ENCODE data around the gene BCR.
"Not testable (repeated sequence)": the region's sequence is repeated elsewhere in the genome, so short reads cannot be mapped to it uniquely, and the experiment has no call there.

BCR gene

DNA sequence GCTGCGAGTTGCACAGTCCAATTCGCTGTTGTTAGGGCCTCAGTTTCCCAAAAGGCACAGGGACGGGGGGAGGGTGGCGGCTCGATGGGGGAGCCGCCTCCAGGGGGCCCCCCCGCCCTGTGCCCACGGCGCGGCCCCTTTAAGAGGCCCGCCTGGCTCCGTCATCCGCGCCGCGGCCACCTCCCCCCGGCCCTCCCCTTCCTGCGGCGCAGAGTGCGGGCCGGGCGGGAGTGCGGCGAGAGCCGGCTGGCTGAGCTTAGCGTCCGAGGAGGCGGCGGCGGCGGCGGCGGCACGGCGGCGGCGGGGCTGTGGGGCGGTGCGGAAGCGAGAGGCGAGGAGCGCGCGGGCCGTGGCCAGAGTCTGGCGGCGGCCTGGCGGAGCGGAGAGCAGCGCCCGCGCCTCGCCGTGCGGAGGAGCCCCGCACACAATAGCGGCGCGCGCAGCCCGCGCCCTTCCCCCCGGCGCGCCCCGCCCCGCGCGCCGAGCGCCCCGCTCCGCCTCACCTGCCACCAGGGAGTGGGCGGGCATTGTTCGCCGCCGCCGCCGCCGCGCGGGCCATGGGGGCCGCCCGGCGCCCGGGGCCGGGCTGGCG is at the start of gene BCR:
TSS of gene BCR (plus strand) at position 209 of the 592 bp plus-strand sequence. CDS start 452 bp downstream, outside the sequence.
- peak; percentile 62 for DNase-seq

DNA sequence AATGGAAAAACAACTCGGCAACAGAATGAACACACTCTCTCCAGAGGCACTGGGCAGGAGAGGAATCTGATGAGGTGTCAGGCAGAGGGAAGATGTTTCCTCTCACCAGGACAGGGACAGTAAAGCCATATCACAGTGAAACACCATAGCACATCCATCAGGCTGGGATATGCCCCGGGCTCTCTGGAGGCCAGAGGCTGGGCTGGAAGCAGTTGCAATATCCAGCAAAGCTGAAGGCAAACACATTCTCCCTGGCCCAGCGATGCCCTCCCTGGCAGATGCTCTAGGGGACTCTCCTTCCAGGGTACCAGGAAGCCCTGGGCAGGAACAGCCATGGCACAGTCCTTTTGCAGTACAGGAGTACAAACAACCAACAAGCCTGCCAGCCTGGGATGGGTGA is 49.6 kb upstream of the BCR start:
- DNase-seq: no peak

GRCh38 chr22:23131931-23132330 is 48.4 kb upstream of the BCR start:
- DNase-seq: no peak

GRCh38 chr22:23132376-23133091 is 47.8 kb upstream of the BCR start:
- no peak for DNase-seq

DNA sequence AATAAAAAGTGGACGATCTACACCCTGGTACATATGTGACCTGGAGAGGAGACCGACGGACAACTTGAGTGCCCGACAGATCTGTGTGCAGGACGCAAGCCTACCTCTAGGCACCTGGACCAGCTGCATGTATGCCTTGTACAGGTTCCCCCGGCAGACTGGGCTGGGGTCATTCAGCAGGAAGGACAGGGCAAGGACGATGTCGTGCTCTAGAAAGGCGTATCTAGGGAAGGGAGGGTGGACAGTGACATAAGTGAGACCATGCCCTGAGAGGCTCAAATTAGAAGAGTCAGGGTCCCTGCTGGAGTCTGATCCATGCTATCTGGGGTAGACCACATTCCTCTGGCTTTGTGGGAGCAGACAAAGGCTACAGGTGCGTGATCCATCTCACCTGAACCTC is 46.4 kb upstream of the BCR start:
- no peak for DNase-seq

DNA sequence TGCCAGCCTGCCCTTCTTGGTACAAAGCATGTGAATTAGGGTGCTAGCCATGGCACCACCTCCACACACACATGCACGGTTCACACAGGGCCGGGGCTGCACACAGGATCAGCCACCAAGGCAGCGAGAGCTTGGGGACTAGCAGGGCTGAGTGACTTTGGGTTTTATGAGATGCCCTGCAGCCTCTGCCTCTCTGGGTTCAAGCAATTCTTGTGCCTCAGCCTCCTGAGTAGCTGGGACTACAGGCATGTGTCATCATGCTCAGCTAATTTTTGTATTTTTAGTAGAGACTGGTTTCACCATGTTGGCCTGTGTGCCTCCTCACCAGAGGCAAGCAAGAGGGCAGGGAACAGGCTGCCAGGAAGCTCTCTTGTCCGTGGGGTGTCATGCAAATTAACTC is 43.3 kb upstream of the BCR start:
- DNase-seq: not testable (repeated sequence)

DNA sequence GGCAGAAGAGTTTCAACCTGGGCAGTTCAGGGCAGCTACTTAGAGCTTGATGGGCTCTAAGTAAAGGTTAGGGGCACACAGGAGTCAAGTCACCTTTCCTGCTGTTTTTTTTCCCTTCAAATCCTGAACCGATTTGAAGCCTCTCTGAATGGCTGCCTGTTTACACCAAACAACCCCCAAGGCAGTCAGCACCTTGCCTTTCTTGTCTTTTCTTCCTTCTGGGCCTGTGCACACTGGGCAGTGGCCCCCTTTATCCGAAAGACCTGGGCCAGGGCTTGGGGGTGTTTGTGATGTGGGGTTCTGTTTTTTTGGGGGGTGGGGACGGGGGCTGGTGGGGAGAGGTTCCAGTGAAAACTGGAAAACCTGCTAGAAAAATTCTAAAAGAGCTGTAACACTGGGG is 42.8 kb upstream of the BCR start:
- DNase-seq: no peak

DNA sequence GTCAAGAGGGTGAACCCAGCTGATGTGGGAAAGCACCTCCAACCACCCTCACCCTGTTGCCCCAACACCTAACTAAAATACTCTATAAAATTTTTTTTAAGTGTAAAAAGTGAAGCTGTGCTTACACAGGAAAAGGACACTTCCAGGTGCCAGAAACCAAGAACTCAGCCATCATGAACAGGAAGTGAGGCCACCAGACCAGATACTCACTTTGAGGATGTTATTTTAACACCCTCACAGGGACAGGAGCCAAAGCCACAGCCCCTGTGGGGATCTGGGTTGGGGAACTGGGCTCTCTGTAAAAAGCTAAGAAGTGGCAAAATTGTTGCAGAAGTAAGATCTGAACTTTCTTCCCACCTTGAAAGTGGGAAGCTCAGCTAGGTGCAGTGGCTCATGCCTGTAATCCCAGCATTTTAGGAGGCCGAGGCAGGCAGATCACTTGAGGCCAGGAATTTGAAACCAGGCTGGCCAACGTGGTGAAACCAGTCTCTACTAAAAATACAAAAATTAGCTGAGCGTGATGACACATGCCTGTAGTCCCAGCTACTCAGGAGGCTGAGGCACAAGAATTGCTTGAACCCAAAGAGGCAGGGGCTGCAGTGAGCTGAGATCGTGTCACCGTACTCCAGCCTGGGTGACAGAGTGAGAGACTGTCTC is 42.3 kb upstream of the BCR start:
- DNase-seq: peak; percentile 12

GRCh38 chr22:23138584-23139435 is 41.5 kb upstream of the BCR start:
- no peak for DNase-seq

DNA sequence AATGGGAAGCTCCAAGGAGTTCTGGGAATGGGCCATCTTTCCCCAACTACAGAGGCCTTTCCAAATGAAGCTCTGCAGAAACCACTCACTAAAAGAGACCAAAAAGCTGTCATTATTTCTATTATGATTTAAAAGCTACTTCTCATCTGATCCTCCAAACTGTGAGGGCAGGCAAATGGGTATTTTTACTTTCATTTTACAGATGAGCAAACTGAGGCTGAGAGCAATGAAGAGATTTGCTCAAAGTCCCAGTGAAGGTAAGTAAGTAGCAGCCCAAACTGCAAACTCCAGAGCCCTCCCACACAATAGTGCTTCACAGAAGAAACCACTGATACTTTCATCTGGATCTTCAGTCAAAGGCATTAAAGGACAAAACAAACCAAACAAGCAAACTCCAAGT is 39.9 kb upstream of the BCR start:
- no peak for DNase-seq

- DNase-seq: no peak
Measured at GRCh38 chr22:23142546-23143105, 37.7 kb upstream of the BCR start.

GRCh38 chr22:23143119-23143518 is 37.2 kb upstream of the BCR start:
- no peak for DNase-seq

- no peak for DNase-seq
Measured at GRCh38 chr22:23144432-23144831, 35.9 kb upstream of the BCR start.

GRCh38 chr22:23144932-23145877 is 35.1 kb upstream of the BCR start, which contains the start of gene RAB36:
RAB36 (plus strand) TSS chr22:23145477; CDS start chr22:23146617, 1,140 bp downstream.
- DNase-seq: peak; percentile 92

GRCh38 chr22:23145878-23146470 is 34.3 kb upstream of the BCR start:
- DNase-seq: no peak

DNA sequence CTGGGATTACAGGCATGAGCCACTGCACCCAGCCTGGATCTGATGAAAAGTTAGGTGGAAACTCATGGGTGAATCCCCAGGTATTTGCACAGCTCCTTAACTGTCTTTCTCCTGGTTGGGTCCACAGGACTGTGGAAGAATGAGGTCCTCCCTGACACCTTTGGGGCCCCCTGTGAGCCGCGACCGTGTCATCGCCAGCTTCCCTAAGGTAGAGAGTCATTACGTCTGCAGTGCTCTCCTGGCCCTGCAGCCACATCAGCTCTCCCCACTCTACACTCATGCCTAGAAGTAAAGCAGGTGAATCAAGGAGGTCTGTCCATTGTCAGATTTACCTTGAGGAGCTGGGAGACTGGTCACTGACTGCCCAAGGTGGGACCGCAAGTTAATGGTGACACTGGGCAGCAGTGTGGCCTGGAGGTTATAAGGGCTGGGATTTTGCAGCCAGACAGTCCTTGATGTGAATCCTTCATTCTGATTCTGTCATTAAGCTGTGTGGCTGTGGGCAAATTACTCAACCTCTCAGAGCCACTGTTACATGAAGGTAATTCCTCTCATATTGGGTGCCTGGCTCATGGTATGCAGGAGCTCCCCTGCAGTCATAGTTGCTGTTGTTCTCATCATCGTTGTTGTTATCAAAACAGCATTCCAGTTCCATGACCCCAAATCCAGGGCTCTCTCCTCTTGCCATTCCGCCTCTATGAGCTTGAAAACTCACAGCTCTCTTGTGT is 33.7 kb upstream of the BCR start:
- DNase-seq: no peak

DNA sequence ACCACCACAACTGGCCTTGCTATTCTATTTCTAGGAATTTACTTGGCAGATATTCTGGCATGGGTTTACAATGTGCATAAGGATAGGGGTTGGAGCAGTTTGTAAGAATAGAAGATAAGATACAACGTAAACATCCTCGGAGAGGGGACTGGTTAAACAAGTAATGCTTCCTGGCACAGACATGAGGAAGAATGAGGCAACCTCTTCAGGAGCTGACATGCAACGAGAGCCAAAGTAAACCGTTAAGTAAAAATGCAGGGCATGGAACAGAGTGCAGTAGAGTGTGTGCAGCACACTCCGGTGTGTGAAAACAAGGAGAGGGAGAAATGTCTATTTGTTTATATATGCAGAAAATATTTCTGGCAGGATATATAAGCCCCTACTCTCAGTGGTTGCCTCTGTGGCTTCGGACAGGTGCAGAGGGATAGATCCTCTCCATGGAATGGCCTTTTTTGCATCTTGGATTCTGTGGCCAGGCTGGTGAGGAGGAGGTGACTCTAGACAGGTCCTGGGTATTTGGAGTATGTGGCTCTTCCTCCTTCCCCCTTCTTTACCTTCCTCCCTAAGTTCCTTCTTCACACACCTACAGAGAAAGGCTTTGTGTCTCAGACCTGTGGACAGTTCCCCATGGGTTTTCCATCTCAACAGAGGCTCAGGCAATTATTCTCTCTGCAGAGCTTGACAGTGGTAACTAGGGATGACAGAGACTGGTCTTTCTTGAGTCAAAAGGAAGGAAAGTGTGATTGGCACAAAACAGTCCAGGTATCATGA is 32.5 kb upstream of the BCR start:
- peak; percentile 17 for DNase-seq

DNA sequence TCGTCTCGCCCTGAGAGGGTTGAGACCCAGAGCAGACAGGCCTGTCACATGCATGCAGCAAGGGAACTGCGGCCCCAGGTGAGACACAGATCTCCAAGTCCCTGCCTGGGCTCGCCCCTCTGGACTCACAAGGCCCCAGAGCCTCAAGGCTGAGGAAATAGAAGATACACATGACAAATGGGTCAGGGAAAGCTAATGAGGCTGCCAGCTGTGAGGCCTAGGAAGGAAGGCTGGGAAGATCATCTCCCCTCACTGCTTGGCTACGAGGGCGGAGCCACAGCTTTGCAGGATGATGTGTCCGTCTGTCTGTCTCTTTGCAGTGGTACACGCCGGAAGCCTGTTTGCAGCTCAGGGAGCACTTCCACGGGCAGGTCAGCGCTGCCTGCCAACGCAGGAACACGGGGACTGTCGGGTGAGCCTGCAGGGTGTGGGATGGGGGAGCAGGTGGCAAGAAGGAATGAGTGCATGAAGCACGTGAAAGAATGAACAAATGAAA is 30.5 kb upstream of the BCR start:
- DNase-seq: no peak

DNA sequence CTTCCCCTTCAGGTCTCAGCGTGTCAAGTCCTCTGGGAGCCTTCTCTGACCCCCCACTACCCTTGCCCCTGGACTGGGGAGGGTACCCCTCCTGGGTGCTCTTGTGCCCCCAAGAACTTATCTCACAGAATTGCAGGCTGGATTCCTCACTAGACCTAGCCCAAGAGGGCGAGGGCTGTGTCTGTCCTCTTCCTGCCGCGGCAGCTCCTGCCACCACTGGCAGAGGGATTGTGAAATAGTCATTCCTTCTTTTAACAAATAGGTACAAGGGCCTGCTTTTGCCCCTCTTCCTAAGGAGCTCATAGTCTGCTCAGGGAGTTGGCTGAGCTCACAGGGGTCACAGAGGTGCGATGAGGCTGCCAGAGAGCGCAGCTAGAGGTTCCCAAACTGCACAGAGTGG is 29.5 kb upstream of the BCR start:
- no peak for DNase-seq

GRCh38 chr22:23151827-23152226 is 28.5 kb upstream of the BCR start:
- no peak for DNase-seq

Data from hematopoietic multipotent progenitor cell treated with erythropoietin and hydrocortisone succinate and interleukin-3 and kit ligand, for 8 days (in vitro differentiated cells).